Right cardiac atrium (tissue), 5 donors: ENCODE measurements around the gene TACC3. TPM values are rescaled to one million over a fixed set of nuclear protein-coding genes. Genes with fewer than 3 reads are reported as not detected.
A peak's percentile ranks its signal among the peaks of the same experiment; 100 is the strongest.

Experiments used
- ATAC-seq, 2 donors: fragments of 200-7000 bp; cut with Tn5 transposase; one replicate each; pipeline versions ENCODE4 v1.8.0 to v1.9.1; 2020; ENCODE audit warnings: moderate library complexity in 2 of 2, mild to moderate bottlenecking in 1 of 2
- DNase-seq, 3 donors: peaks; one replicate each; pipeline ENCODE4 v3.0.0-alpha.2; 2020
- H3K27ac ChIP-seq: one replicate; pipeline ENCODE4 v1.5.1; 2013; ENCODE audit warnings: mild to moderate bottlenecking, low read length, control low read depth, moderate library complexity
- H3K27me3 ChIP-seq: one replicate; pipeline ENCODE4 v1.6.1; 2013; ENCODE audit not compliant: control insufficient read depth, insufficient read depth
- H3K4me1 ChIP-seq: one replicate; pipeline ENCODE4 v1.6.1; 2013; ENCODE audit warnings: low read length; ENCODE audit not compliant: control insufficient read depth, insufficient read depth
- H3K4me3 ChIP-seq: one replicate; pipeline ENCODE4 v1.5.1; 2013; ENCODE audit warnings: low read length, control low read depth
- H3K9me3 ChIP-seq: one replicate; pipeline ENCODE4 v1.6.1; 2013; ENCODE audit warnings: low read length; ENCODE audit not compliant: control insufficient read depth
- WGBS: extraction: QIAGEN DNeasy Blood & Tissue Kit; methylation state at CpG from one replicate; pipeline ENCODE4 v1.1.7; 2013; 5-methylcytosine and 5-hydroxymethylcytosine counted together
- intact Hi-C, 4 donors: fragments of 100-400 bp; cut with DNase I; formaldehyde crosslinking; loops; one replicate each; pipeline versions ENCODE4 v1.11.0 to v1.14.0; 2022 to 2023
- polyA plus RNA-seq: library from polyadenylated mRNA; stranded (reverse); fragments of 200-250 nt; gene quantifications from one replicate; pipeline ENCODE4 v1.2.3, GENCODE V29; 2013
- total RNA-seq, 4 donors: library from RNA; stranded (reverse); fragmentation: NEBNext Ultra II Directional; extraction: Animal tissue kit (Norgen Biotek cat#: 25700); gene quantifications; one replicate each; pipeline ENCODE4 v1.2.1, GENCODE V29; 2021
- donor health status: healthy with polysubstance abuse.
- donor health status: DM: no; HTN: yes; CAD: no.
- donor health status: DM: no; HTN: no; CAD: no.
- donor health status: DM: no; HTN: yes; CAD: no; lungs with severe emphysema.
- donor health status: DM: yes; HTN: yes; CAD: no.

The TACC3 gene
- total and polyA plus RNA-seq, 5 donors = 4.1 to 10.8 (median 6.3) TPM

DNA sequence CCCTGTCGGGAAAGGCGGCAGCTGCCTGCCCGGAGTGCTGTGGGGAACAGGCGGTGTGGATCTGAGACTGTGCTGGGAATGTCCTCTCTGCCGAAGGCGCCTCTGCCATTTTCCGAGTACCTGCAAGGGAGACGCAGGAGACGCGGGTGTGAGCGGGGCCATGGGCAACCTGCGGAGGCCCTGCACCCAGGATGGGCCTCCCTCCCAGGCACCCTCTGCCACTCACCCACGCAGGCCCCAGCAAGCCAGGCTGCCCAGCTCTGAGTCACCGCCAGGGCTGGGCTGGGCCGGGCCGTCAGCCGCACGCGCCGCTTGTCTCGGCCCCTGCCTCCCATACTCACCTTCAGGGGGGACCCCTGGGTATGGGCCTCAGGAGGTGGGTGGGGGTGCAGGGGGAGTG, 68.2 kb downstream of the TACC3 start:
- Histone ChIP-seq H3K27me3 (no peaks in the 10 kb centered on the region), H3K27ac (no peak overlapping the region), H3K4me1 (peaks cover 2% of the 10 kb centered on the region), H3K4me3 (no peak overlapping the region), H3K9me3 (no peaks in the 10 kb centered on the region)
- ATAC-seq (no peak), DNase-seq (no peak)
- intact Hi-C loops = no loop called here
- WGBS = 92% methylated on average over 21 of the region's 21 CpGs

DNA sequence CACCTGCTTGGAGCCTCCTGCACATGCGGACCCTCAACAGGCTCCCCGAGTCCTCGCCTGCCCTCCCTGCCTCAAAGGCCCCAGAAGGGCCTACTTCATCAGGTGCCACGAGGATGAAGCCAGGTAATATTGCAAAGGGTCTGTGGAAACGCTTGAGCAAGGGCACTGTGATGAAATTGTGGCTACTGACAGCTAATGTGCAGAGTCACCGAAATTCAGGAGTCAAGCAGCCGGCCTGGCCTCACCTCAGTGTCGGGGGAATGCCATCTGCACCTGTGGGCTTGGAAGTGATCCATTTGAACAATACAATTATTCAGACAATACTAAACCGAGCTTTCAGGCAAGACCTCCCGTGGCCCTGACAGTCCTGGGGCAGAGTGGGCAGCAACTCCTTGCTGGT, 68.7 kb downstream of the TACC3 start:
- Histone ChIP-seq H3K4me3 (no peak overlapping the region), H3K4me1 (peaks cover 2% of the 10 kb centered on the region), H3K9me3 (no peaks in the 10 kb centered on the region), H3K27me3 (no peaks in the 10 kb centered on the region), H3K27ac (no peak overlapping the region)
- ATAC-seq = no peak
- intact Hi-C loops = no loop called here
- no peak for DNase-seq
- WGBS = 89% methylated on average over 10 of the region's 10 CpGs

DNA sequence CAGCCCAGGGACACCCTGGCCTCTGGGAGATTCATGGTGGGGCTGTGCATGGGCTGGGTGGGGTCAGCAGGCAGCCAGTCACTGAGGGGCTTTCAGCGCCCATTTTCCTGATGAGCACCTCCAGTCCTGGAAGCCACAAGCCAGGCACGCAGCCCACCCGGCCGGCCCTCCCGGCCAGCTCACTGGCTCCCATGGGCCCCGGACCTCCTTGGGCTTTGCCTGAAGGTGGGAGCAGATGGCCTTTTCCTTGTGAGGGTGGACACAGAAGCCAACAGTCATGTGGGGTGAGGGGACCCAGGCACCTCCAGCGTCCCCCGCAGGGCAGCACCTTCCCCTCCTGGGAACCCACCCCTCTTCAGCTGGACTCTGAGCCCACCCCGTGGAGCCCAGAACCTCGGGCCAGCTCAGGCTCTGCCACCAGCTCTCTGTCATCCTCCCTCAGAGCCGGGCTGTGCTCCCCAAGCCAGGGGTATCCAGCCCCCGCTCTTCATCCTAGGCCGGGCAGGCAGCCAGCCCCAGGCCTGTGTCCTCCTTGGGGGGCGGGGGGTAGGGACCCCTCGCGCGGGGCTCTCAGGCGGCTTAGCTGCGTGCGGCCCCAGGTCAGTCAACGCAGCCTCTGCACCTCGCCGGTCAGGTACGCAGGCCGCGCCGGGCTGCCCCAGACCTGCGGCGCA, 71.0 kb downstream of the TACC3 start:
- ATAC-seq = peak; percentile 1 to 3
- Histone ChIP-seq H3K27me3 (no peaks in the 10 kb centered on the region), H3K27ac (no peak overlapping the region), H3K9me3 (no peaks in the 10 kb centered on the region), H3K4me1 (no peaks in the 10 kb centered on the region), H3K4me3 (no peak overlapping the region)
- 58% methylated on average over 29 of the region's 29 CpGs for WGBS
- no peak for DNase-seq
- intact Hi-C loops = no loop called here

DNA sequence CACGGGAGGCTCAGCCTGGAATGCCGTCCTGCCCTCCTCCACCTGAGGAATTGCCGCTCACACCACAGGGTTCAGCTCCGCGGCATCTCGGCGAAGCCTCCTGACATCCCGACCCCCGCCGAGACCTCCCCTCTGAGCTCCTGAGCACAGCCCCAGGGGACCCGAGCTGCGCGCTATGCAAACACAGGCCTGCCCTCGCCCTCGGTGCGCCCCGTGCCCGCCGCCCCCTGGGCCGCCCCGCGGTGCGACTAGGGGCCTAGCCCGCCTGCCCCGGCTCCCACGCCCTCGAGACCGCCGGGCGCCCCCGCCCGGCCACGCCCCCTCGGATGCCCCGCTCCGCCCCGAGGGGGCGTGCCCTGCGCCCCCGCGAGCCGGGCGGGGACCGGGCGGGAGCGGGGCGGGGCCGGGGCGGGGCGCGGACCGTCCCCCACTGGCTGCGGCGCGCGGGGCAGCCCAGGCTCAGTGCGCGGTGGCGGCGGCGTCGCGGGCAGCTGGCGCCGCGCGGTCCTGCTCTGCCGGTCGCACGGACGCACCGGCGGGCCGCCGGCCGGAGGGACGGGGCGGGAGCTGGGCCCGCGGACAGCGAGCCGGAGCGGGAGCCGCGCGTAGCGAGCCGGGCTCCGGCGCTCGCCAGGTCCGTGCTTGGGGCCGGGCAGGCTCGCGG, 71.6 kb downstream of the TACC3 start, which contains the start of gene FGFR3:
Gene FGFR3, plus strand, starts transcription at position 462 of the 664 bp plus-strand sequence. CDS start 642 bp downstream, outside the sequence.
- Histone ChIP-seq H3K4me3 (peak within 1 kb of the TSS; percentile 78), H3K27me3 (no peaks in the 10 kb centered on the region), H3K9me3 (no peaks in the 10 kb centered on the region), H3K27ac (no peak within 1 kb of the TSS), H3K4me1 (no peaks in the 10 kb centered on the region)
- intact Hi-C loops = no loop called here
- DNase-seq (peak in 2 of 3 donors; percentile 56 to 80), ATAC-seq (peak; percentile 73 to 86)
- 3% methylated on average over 95 of the region's 95 CpGs for WGBS

DNA sequence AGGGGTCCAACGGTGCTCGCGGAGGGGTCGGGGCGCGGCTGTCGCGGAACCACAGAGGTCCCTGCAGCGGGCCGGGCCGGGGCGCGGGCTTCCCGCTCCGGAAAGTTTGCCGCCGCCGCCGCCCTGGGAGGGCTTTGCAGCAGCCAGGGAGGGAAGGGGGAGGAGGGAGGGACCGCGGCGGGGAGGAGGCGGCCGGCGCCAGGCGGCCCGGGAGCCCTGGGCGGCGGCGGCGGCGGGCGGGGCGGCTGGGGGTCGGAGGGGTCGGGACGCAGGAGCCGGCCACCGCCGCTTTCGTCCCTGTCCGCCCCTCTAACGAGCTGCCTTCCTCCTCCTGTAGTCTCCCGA, 72.1 kb downstream of the TACC3 start:
- DNase-seq (peak; percentile 68 to 85 (median 84)), ATAC-seq (peak; percentile 25 to 34)
- H3K9me3 ChIP-seq = no peaks in the 10 kb centered on the region
- H3K27me3 ChIP-seq = no peaks in the 10 kb centered on the region
- 1% methylated on average over 41 of the region's 44 CpGs for whole genome bisulfite sequencing
- intact Hi-C loops = no loop called here
- no peaks in the 10 kb centered on the region for H3K4me1 ChIP-seq
- H3K4me3 ChIP-seq = peak overlapping the region; percentile 78
- H3K27ac ChIP-seq = no peak overlapping the region

GRCh38 chr4:1793940-1794808, 72.9 kb downstream of the TACC3 start:
- H3K27ac ChIP-seq = no peak overlapping the region
- intact Hi-C loops = no loop called here
- H3K27me3 ChIP-seq = no peaks in the 10 kb centered on the region
- no peaks in the 10 kb centered on the region for H3K4me1 ChIP-seq
- peak overlapping the region; percentile 78 for H3K4me3 ChIP-seq
- ATAC-seq = no peak
- no peaks in the 10 kb centered on the region for H3K9me3 ChIP-seq
- DNase-seq = no peak
- under 1% methylated on average over 101 of the region's 101 CpGs for WGBS

Other genes starting within 250 kb of the TACC3 start
- gene FAM53A, start 37.2 kb upstream of the TACC3 start, total RNA-seq = 1 to 10 TPM; 1.1 to 1.6 (median 1.1) TPM
- gene FAM53A, start 37.2 kb upstream of the TACC3 start, polyA plus RNA-seq = 1.4 TPM
- gene SLBP, start 9.2 kb upstream of the TACC3 start, total RNA-seq = 10 to 100 TPM; 13.4 to 16.1 (median 14.8) TPM
- 12.2 TPM for gene SLBP, start 9.2 kb upstream of the TACC3 start, polyA plus RNA-seq
- 10 to 100 TPM; 43.0 to 59.2 (median 48.0) TPM for gene TMEM129, start 198 bp upstream of the TACC3 start, total RNA-seq
- 59.1 TPM for gene TMEM129, start 198 bp upstream of the TACC3 start, polyA plus RNA-seq
- 10 to 100 TPM in 1 of 4 donors, 1 to 10 TPM in 3; 6.4 to 17.5 (median 8.8) TPM for gene FGFR3, start 71.8 kb downstream of the TACC3 start, total RNA-seq
- gene FGFR3, start 71.8 kb downstream of the TACC3 start, polyA plus RNA-seq = 4.5 TPM
- gene LETM1, start 134.6 kb downstream of the TACC3 start, total RNA-seq = 10 to 100 TPM; 36.2 to 41.7 (median 38.4) TPM
- gene LETM1, start 134.6 kb downstream of the TACC3 start, polyA plus RNA-seq = 19.3 TPM
- gene NSD2, start 149.9 kb downstream of the TACC3 start, total RNA-seq = 10 to 100 TPM; 44.4 to 52.0 (median 46.6) TPM
- gene NSD2, start 149.9 kb downstream of the TACC3 start, polyA plus RNA-seq = 10.8 TPM